ENCODE results near the gene CROCC2.

CROCC2 gene

DNA sequence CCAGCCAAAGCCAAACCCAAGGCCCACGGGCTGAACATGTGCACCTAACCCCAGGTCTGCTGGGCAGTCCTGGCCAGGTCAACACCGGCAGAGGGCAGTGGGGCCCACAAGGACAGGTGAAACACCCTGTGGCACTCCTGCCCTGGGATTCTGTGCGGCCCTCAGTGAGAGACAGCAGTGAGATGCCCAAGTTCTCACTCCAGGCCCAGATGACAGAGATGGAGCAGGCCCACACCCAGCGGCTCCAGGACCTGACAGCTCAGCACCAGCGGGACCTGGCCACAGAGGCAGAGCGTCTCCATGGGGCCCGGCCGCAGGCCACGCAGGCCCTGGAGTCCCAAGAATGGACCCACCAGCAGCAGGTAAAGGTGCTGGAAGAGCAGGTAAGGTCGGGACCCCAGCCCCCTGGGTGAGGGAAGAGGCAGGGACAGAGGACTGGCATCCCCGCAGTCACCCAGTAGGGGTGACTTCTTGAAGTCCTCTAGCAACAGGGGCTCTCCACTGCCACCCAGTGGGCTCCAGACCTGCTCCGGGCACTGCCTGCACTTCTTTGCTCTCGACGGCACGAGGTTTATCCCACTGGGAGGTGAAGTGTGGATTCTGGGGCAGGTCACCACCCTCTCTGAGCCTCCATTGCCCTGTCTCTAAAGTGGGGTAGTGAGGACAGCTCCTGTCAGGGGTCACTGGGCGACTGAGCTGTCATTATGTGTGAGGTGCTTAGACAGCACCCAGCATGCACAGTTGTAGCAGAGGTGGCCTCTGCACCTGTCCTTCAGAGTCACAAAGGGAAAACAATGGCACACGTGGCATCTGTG is 83.5 kb downstream of the CROCC2 start:
- DNase-seq, result peak; percentile 7

DNA sequence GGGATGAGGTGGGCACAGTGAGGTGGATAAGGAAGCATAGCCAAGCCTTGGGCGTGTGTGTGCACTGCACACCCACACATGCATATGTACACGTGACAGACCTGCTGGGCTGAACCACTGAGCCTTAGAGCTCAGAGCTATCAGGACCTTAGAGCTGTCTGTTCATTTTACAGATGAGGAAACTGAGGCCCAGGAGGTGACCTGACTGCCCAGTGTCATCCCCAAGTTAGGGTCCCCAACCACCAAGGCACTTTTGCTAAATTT is 84.1 kb downstream of the CROCC2 start:
- DNase-seq, result no peak

DNA sequence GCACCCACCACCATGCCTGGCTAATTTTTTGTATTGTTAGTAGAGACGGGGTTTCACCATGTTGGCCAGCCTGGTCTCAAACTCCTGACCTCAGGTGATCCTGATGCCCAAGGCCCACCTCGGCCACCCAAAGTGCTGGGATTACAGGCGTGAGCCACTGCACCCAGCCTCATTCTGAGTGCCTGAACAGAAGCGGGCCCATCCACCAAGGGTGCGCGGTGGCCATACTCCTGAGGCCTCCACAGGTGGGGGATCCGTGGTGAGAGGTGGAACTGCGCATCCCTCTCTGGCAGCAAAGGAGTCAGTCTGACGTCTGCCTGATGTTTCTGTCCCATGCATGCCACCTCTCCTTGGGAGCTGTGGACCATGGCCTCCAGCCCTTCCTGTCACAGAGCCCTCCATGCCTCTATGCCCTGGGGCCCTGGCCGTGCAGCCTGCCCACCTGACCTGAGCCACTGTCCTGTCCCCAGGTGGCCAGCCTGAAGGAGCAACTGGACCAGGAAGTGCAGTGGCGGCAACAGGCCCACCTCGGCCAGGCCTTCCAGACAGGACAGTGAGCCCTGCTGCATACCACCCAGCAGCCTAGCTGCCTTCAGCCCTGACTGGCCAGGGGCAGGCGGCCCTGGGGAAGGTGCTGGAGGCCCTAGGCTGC is 84.7 kb downstream of the CROCC2 start:
- DNase-seq, result no peak

DNA sequence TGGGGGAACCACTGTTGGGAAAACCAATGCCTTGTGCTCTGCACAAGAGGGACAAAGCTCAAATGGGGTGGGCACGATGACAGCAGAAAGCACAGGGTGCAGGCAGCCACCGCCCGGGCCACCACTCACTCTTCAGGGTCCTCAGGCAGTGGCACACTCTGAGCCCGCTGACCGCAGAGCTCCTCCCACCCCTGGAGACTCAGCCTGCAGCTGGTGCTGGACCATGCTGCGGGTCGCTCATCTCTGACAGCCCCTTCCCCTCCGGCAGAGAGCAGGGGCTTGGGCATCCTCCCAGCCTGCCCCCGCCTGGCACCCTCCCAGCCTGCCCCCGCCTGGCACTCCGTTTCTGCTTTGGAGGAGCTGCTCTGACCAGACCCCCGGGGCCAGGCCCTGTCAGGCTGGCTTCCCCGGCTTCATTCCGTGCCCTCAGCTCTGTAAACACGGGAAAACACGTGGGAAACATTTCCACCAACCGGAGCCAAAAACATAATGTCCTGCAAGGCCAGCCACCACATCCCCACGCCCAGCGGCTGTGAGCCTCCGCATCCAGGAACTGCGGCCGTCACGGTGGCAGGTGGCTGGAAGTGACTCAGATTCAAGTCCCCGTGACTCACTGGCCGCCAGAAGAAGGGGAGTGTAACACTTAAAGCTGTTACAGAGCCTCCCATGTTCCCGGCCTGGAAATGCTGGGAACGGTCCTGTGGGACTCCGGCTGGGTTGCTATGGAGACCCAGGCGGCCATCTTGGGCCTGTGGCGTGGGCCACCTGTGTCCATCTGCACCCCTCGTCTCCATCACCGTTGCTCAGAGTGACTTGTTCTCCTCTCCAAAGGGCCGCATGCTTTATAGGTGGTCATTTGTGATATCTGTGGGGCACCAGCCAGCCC is 85.5 kb downstream of the CROCC2 start:
- DNase-seq, result peak; percentile 85

DNA sequence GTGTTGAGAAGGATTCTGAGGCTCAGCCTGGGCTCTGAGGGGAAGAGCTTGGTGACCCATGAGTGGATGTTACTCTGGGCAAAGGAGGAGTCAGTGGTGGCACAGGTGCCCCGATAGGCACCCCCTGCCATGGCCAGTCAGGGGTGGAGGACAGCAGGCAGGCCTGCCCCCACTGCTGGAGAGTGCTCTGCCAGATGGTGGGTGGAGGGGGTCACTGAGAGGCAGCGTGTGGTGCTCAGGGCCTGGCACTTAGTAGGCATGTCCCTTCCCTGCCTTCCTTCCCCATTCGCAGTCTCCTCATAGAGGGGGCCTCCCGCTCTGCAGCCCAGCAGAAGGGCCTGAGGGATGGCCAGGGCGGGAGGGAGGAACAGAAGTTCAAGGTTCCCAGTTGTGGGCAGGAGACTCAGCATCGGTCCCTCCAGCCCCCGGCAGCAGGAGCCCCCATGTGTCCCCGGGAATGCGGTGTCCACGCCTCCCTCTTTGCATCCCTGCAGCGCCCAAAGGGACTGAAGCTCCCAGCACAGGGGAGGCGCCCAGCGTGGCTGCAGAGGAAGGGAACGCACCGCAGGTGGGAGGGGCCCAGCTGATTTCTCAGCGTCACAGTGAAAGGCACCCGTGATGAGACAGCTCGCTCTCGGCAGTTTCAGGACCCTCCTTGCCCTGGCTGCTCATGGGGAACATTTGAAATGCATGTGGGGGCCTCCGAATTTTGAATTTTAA is 86.6 kb downstream of the CROCC2 start:
- no peak for DNase-seq

DNA sequence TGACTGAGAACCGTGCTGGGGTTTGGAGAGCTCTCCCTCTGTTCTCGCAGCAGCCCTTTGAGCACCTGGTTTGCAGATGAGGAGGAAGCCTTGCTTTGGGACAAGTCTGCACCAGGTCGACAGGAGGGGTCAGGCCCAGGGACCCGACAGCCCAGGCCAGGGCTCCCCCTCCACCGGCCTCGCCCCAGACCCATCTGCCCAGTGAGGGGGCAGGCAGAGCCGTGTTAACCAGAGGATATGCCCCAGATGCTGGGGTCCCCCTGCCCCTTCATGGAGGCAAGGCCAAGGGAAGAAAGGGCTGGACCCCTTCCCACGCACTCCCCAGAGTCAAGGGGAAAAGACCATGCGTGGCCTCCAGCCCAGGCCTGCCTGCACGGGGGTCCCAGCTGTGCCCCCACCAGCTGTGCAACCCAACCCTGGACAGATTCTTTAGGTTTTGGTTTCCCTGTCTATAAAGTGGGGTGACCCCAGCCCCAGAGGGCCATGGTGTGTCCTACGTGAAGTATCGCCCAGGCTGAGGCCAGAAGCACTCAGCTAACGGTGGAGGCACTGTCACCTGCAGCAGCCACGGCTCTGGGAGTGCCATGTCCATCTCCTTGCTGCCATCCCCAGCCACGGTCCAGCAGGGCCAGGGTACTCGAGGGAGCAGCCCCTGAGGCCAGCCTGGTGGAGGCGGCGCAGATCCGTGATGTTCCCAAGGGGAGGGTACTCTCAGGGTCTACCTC is 87.5 kb downstream of the CROCC2 start:
- no peak for DNase-seq

DNA sequence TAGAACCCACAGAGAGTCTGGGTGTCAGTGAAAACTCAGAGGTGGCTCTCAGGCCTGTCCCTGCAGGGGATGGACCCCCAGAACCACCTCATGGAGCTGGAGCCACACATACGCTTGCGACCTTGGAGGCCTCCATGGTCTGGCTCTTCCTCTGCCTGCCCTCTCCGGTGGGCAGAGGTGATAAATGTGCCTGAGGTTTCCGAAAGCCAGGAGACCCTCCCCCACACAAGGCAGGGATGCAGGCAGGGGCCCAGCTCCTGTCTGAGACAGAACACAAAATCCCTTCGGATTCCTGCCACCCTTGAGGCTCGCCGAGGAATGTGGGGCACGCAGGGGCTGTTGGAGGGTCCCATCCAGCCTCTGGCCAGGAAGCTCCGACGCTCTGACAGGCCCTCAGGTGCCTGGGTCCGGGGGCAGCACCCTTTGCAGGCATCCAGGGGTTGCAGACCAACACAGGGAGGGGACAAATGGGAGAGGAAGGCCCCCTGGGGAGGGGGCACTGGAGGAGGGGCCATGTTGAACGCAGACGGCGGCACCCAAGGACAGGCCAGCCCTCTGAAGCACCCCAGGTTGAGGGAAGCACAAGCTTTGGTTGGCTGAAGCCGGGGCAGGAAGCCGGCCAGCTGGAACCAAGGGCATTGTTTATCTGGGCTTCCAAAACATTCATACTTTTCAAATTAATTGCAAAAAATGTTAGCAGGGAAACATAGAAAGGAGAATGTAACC is 88.2 kb downstream of the CROCC2 start:
- DNase-seq, result no peak

DNA sequence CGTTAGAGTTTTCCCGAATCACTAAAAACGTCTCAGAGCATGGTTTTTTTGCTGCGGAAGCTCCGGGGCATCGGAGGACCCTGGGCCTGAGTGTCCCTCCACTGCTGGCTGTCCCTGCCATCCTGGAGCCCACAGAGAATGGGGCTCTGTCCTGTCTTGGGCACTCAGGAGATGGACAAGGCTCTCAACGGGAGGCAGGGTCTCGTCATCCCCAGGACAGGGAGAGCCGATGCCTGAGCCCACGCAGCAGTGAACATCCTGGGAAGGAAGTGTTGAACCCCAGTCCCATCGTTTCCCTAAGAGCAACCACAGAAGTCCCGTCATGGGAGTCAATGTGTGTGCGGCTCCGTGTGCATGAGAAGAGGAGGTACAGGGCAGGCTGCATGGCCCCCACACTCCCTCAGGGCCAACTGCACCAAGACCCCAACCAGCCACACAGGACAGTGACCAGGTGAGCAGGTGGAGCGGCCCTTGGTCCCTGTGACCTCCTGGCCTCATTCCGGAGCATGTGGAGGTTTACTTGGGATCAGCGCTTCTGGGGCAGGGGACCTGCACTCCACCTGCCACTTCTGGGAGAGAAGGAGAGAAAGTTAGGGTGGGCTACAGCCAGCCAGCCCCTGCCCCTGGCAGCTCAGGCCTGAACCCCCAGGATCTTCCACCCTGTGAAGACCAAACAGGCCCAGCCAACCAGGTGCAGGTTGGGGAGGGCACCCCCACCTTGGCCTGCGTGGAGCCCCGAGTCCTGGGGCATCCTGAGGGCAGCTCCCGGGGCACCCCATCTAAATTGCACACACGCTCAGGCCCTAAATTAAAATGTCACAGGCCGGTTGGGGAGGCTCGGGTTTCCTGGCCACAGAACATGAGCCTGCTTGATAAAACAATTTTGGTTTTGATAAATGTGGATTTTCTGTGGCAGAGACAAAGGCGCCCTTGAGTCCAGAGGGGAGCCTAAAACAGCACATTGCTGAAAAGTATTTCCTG is 89.2 kb downstream of the CROCC2 start:
- DNase-seq, result no peak

DNA sequence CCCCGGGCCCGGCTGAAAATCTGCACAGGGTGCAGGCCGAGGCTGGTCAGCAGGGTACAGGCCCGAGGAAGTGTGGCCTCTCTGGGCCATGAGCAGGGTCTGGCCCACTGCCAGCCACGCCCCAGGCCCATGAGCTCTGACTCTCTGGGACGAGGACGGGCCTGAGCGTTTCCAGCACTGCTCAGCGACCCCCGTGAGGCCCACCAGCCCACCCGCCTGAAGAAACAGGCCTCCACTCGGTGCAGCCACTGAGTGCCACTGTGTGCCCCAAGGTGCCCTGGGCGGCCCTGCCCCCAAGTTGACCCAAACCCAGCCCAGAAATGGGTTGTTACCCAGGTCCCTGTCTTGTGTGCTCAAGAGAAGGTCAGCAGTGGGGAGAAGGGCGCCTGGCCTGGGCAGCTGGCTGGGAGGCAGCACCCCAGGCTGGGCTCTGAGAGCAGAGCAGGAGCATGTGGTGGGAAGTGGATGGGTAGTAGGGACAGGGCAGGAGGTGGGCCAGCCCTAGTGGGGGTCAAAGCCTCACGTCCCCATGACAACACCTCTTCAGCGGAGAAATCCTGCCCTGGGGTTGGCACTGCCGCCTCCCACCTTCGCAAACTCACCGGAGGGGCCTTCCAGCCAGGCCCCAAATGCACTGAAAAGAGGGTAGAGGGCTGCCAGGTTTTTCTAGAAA is 90.2 kb downstream of the CROCC2 start:
- DNase-seq, result no peak

DNA sequence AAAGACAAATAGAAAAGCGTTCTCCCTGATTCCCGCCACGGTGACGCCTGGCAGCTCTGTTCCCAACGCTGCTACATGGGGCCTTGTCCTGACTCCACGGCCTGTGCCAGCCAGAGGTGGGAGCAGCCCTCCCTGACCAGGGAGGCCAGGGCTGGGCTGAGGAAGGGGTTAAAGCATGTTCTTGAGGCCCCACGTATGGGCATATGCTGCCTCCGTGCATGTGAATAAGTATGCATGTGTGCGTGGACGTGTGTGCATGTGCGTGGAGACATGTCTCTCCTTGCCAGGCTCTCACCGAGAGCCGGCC is 90.7 kb downstream of the CROCC2 start:
- DNase-seq, result no peak

DNA sequence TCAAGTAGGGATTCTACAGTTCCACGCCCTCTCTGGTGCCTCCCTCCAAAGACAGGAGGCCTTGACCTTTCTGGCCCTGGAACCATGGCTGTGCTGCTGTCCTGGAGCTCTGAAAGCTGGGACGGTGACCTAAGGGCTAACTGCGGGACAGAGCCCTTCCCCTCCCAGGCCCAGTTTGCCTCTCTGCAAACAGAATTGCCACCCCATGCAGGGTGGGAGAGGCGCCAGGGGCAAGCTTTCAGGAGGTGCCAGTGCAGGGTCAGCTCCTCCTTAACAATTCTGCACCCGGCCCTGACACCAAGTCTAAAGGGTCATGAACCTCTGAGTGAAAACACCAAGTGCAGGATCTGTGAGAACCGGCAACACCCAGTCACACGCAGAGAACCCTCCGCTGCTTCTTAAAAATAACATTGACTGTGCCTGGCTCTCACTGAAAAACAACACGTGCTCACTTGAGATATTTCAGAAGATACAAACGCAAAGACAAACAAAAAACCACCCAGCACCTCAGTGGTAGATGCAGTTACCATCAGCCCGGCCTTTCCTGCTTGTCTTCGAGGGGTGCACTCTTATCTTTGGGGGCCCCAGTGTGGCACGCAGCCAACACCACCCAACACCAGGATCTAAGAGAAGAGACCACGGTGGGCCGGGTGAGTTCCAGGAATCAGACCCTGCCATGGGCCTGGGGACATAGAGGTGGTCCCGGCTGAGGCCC is 91.2 kb downstream of the CROCC2 start:
- DNase-seq, result peak; percentile 24

DNA sequence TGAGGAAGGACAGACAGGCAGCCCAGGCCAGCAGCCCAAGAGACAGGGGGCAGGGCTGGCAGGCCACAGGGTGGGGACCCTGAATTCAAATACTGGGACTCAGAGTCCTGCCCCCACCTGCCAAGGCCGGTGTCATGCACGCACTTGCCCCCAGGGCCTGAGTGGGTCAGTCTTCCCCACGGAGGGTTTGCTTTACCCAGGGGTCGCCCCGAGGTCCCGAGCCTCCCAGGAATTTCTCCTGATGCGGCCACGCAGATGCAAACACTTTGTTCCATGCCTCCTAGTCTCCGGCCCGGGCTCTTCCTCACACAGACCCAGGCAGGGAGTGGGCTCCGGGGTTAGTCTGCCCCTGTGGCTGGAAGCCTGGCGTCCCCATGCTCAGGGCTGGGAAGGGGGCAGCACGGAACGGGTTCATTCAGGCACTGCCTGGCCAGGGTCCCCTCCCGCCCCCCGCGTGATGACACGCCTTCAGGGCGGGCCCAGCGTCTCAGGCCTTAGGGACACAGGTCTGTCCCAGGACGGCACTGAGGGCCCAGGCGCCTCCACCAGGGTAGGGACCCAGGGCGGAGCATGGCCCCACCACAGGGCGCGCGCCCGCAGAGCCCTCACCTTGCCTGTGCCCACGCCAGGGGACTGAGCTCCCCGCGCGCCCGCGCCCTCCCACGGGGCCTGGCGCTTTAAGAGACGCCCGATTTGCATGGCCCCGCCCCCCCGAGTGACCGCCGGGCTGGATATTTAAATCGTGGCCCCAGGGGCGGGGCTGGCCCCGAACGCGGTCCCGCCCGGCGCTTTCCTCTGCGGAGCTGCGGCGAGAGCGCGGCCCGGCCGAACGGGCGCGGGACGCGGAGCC is 91.9 kb downstream of the CROCC2 start, which contains the start of gene SNED1:
TSS of gene SNED1 (plus strand) at position 763 of the 850 bp plus-strand sequence. CDS start 220 bp downstream, outside the sequence.
- DNase-seq, result peak; percentile 68

DNA sequence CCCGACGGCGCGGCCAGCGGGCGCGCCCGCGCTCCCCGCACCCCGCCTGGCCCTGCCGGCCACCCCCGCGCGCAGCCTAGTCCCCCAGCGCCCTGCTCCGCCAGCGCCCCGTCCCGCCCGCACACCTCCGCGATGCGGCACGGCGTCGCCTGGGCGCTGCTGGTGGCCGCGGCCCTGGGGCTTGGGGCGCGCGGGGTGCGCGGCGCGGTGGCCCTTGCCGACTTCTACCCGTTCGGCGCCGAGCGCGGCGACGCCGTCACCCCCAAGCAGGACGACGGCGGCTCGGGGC is 92.5 kb downstream of the CROCC2 start:
- DNase-seq, result no peak

DNA sequence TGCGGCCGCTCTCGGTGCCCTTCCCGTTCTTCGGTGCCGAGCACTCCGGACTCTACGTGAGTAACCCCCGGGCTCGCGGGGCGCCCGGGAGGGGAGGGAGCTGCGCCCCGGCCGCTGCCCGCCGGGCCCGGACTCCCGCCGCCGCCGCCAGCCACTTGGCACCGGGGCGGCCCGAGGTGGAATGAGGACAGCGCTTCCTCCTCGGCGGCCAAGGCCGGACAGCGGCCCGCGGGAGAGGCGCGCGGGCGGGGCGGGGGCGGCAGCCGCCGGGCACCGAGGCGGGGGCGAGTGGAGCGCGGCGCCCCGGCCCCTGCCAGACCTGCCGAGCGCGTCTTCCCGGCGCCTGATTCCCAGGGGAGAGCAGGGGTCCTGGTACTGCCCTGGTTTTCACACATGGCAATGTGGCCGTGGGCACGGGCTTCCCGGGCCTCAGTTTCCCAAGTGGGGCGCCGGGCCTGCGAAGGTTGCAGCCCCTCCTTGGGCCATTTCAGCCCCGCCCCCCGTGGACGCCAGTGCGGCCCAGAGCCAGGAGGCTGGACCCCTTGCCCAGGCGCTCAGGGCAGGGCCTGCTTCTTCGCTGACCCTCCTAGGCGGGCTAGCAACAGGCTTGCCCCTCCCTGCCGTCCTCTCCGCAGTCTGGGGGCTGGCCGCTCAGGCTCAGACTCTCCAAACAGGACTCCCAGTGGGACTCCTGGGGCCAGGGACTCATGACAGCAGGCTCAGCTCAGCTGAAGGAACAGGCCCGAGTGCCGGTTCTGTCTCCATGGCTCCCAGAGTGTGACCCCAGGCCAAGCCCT is 93.1 kb downstream of the CROCC2 start:
- DNase-seq, result peak; percentile 13

DNA sequence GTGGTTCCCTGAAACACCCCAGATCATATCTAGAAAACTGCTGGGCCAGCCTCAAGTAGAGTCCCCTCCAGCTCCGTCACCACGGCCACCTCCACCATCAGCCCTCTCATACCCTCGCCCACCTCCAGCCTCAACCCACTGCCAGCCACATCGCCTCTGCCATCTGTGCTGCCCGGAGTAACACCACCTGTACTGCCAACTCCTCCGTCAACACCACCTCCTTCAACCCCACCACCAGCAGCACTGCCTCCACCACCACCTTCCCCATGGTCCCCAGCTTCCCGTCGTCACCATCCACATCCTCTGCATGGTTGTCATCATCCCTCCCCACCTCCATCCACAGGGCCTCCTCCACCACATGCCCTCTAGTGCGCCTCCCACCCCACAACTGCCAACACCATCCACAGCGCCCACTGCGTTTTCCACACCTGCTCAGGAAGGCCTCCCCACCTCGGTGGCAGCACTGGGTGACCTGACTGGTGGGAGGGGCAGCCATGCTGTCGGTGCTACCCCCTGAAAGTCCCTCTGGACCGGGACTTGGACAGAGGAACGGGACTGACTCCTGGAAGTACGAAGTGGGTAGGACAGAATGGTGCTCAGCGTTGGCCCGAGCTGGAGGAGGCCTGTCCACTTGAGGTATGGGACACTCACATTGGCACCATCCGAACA is 93.9 kb downstream of the CROCC2 start:
- no peak for DNase-seq

DNA sequence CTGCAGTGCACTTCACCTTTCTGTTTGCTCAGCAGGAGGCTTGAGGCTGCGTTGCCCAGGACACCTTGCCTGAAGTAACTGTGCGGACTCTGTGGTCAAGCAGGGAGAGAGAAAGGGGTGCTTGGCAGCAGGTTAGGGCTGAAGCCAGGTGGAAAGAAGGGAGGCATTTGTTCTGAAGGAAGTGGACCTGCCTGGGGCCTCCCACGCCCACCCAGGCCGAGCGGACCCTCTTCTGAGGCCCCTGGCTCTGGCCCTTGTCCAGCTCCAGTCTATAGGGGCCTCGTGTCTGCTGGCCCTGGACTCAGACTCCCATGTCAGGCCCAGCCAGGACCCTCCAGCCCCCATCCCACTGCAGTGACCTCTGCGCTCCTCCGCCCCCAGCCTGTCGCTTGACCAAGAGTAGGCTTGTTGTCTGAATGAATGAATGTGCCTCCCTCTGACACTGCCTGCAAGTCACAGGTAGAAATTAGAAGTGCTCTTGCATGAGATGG is 94.7 kb downstream of the CROCC2 start:
- DNase-seq, result no peak
